Forelimb muscle (tissue), 1 donor: ENCODE results near the gene EIPR1. TPM values are rescaled to one million over a fixed set of nuclear protein-coding genes. Genes with fewer than 3 reads are reported as not detected.
"Not testable (repeated sequence)": the region's sequence is repeated elsewhere in the genome, so short reads cannot be mapped to it uniquely, and the experiment has no call there.

ENCODE experiments used
- DNase-seq: peaks from one replicate; pipeline ENCODE4 v3.0.0-alpha.2; 2013; ENCODE audit warnings: low read depth
- polyA plus RNA-seq: library from polyadenylated mRNA; unstranded; fragments of 120-200 nt; gene quantifications from one replicate; pipeline ENCODE4 v1.2.1, GENCODE V29; 2013; ENCODE audit not compliant: insufficient read length

Gene EIPR1
- polyA plus RNA-seq, 1 donor: 18.9 TPM

DNA sequence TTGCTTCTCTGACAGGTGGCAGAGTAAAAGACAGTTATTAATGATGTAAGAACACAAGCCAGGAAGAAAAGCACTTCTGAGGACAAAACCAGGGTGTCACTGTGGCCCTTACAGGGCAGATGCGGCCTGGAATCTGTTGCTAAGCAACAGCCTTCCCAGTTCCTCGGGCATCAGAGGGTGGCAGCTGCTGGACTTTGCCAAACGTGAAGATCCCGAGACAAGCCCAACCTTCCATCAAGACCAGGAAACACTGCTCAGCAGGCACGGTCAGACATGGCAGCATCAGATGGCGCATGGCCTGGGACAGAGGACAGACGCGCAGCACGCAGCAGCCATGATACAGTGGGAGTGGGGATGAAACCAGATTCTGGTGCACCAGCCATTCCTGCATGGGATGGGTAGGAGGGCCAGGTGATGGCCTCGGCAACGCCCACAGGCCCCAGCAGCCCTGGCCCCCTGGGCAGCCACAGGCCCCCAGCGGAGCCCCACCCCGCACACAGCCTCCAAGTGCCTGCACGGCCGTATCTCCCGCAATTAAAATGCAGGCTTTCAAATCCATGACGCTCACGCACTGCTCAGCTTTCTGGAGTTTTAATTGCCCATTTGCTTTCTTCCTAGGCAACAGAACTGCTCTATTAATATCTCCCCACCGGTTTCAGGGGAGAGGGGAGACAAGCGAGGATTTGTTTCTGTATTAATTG is 89.0 kb downstream of the EIPR1 start:
- DNase-seq: no peak

DNA sequence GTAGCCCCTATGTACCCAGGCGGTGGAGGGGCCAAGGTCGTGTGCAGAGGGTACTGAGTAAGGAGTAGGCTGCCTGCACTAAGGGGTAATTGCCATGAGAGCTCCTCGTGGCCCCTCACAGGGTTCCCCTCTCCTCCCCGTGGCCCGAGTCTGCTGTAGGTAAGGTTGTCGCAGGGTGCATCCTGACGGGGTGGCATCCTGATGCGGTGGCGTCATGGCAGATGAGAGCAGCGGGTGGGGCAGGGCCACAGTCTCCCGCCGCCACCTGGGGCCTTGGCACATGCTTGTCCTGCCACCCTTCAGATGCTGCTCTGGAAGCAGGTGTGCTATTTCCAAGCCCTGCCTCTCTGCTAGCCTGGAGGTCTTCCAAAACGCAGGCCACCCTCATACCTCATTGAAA is 89.7 kb downstream of the EIPR1 start:
- no peak for DNase-seq

DNA sequence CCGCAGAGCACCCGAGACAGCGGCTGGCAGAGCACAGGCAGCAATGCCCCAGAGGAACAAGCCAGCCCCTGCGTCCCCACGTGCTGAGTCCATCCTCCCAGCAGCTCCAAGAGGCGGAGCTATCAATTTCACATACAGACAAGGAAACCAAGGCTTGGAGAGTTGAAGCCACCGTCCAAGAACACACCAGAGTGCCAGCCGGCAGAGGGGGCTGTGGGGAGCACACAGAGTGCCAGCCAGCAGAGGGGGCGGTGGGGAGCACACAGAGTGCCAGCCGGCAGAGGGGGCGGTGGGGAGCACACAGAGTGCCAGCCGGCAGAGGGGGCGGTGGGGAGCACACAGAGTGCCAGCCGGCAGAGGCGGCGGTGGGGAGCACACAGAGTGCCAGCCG is 91.0 kb downstream of the EIPR1 start:
- not testable (repeated sequence) for DNase-seq

DNA sequence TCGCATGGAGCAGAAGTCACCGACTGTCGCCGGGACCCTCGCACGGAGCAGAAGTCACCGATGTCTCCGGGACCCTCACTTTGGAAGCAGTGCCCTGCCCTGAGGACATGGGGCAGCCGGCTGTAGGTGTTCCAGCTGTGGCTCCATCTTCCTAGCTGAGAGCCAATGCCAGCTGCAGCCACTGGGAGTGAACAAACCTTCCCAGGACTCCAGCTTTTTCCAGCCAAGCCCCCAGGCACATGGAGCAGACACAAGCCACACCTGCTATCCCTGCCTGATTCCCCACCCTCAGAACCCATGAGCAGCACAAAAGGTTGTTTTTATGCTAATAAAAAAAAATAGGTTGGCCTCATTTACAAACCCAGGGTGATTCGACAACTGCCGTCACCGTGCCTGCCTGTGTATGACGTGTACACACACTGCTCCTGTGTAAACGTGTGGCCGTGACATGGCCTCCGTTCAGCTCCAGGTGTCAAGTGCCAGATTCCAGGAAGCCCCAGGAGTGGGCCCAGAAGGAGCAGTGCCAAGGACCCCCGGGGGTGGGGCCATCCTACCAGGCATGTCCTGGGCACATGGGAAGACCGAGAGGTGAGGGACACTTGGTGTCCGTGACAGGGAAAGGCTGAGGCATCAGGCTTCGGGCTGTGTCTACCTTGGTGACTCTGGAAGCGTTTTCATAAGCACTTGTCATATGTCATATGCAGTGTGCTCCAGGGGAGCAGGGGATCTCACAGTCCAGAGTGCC is 91.5 kb downstream of the EIPR1 start:
- DNase-seq: no peak

DNA sequence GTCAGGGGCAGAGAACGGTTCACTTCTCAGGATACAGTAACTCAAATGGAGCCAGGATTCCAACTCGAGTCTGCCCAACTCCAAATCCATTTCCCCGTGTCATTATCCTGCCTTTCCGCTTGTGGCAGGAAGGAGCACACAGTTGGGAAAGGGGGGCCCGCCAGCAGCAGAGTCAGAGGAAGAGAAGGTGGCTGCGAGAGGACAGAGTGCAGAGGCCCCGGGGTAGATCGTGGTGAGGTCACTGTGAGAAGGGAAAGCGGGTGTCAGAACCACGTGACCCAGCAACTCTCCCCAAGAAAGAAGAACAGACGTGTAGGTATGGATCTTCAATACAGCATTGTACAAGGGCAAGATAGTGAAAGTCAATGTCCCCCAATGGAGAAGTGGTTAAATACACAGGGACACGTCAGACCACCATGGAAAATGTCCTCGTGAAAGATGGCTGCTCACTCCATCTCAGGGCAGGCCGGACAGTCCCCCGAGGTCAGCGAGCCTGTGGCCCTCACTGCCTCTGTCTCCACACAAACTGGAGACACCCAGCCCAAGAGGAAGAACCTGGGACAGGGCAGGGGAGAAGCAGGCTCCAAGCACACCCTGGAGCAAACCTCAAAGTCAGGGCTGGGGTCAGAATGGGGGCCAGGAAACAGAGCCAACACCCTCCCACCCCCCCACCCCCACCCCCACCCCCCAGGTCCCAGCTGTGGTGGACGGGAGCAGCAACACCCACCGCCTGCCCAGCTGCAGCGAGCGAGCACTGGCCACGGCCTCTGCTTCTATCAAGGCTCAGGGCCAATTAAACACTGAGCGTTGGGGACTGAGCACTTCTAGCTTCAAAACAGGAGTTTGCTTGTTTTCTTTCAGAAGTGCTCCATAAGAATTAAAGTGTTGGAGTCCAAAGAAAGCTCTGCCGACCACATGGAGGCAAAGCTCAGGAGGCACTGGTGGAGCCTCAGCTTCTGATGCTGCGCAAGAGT is 92.7 kb downstream of the EIPR1 start:
- no peak for DNase-seq

DNA sequence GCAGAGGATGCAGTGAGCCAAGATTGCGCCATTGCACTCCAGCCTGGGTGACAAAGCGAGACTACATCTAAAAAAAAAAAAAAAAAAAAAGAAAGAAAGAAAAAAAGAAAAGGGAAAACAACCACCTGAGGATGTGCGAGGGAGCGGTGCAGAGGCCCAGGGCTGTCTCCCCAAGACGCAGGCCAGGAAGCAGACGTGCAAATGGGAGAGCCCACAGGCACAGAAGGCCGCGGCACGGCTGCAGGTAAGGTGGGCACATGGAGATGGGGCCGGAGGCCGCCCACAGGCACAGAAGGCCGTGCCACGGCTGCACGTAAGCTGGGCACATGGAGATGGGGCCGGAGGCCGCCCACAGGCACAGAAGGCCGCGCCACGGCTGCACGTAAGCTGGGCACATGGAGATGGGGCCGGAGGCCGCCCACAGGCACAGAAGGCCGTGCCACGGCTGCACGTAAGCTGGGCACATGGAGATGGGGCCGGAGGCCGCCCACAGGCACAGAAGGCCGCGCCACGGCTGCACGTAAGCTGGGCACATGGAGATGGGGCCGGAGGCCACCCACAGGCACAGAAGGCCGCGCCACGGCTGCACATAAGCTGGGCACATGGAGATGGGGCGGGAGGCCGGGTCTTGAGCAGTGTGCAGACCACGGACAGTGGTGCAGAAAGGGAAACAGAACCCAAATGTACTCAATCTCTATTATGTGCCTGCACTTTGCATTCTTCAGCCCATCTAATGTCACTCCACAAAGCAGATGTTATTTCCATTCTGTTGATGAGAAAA is 93.6 kb downstream of the EIPR1 start:
- DNase-seq: not testable (repeated sequence)

DNA sequence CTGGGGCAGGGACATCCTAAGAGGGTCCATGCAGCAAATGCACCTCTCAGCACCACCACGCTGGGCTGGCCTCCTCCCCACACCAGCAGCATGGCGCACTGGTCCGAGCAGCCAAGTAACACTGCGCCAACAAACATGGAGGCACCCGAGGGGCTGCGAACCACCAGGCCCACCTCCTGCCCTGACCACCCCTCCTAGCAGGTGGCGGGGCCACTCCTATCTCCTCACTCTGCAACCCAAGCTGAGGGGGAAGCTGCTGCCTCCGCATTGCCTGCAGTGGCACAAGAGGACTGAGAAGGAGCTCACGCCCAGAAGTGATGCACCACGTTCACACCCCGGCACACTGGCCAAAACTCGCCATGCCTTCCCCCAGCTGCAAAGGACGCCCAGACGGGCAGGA is 94.4 kb downstream of the EIPR1 start:
- DNase-seq: no peak

DNA sequence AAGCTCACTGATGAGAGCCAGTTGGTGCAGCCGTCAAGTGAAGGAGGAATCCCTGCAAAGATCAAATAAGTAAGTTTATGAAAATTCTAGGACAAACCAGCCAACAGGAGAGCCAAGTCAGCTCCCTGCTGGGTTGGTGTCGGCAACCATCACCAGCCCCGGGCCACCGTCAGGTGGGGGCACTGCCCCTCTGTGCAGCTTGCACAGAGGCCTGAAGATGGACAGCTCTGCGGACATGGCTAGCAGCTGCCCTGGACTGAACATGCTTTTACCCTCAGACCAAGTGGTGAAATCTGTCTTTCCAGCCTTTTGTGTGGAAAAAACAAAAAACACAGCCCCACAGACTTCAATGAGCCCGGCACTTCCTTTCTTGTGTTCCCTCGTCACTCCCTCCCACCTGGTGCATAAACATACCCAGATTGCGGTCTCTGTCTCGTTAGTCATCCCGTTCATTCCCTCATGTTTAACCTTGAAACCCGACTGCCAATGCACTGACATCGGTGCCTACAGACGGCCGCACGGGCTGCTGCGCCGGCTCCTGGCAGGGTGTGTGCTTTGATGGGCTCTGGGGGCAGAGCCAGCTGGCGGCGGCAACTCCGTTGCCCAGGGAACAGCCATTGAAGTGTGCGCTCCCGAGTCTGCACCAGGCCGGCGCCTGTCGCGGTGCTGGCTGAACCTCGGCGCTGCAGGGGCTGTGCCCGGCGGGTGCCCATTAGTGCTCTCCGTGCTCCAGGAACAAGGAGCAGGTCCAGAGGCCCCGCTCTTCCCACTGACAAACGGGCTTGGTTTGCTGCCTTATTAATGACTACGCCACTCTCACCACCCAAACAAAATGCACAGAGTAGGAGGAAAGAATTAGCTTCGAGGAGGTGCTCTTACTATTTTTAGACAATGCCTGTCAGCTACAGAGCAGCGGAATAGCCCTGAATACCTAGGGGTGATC is 95.3 kb downstream of the EIPR1 start:
- DNase-seq: no peak

DNA sequence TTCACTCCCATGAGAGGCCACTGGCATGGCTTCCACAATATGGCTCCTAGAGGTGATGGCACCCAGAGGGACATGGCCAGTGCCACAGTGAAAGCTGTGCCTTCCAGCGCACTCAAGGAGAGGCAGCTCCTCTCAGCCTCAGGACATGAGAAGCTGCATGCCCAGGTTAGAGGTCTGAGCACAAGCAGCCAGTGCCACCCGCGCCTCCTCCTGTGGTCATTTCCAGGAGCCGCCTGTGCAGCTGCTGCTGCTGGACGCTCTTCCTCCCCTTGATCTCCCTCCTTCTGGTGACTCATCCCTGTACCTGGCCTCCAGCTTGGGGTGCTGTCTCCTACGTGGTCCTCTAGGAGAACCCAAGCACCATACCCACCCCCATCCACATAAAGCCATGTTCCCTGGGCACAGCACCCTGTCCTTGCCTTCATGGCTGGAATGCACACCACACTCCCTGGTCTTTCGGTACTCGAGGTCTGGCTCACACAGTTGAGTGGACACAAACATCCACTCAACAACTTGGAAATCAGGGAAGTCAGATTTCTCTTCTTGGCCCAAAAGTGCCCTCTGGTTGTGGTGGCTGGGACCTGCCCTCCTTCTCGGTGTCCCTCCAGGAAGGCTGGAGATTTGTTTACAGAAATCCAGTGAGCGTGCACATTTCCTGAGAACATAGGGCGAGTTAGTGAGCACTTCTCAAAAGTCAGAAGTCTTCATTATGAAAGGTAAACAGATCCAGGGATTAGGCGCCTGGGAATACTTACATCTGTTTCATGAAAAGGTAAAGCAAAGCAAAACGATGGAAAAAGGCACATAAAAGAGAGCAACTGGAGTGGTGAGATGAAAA is 96.7 kb downstream of the EIPR1 start:
- no peak for DNase-seq

DNA sequence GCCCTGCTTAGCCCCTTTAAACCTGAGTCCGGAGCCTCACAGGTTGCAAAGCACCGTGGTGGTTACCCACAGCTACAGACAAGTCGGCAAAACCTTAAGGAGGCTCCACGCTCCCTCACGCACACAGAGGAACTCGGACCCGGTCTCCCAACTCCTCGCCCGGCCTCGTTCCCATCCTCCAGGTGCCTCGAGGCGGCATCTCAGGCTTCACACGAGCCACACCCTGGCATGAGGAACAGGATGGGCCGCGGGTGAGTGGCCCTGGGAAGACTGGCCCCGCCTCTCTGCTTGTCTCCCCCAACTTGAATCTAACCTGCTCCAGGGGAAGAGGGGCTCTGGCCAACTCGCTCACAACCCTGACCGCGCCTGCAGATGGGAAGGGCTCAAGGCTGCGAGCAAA is 97.4 kb downstream of the EIPR1 start:
- DNase-seq: no peak

DNA sequence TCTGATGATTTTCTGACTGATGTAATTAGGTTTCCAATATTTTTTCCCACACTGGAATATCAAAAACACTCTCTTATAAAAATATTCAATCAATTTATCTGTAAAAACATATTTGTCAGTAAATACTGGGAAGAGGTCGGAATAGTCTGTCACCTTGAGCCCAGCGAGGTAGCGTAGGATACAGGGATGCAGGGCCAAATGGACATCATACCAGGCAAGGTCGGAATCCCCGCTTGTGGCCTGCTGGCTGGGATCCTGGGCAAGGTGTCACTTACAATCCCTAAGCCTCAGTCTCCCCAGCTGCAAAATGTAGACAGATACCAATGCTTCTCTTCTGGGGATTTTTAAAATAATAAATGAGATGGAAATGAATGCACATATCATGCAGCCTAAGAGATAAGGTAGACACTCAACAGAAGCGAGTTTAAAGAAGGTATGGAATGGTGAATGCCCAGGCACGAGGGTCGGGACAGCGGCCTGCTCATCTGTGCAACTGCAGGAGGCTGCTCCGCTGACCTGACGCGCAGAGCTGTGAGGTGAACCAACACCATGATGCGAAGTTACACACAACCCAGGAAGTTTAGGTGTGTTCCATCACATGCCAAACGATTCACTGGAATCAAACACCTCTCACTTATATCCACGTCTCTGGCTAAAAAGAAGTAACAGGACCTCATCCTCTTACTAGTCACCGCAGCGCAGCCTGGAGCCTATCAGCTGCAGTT is 98.2 kb downstream of the EIPR1 start:
- DNase-seq: no peak

DNA sequence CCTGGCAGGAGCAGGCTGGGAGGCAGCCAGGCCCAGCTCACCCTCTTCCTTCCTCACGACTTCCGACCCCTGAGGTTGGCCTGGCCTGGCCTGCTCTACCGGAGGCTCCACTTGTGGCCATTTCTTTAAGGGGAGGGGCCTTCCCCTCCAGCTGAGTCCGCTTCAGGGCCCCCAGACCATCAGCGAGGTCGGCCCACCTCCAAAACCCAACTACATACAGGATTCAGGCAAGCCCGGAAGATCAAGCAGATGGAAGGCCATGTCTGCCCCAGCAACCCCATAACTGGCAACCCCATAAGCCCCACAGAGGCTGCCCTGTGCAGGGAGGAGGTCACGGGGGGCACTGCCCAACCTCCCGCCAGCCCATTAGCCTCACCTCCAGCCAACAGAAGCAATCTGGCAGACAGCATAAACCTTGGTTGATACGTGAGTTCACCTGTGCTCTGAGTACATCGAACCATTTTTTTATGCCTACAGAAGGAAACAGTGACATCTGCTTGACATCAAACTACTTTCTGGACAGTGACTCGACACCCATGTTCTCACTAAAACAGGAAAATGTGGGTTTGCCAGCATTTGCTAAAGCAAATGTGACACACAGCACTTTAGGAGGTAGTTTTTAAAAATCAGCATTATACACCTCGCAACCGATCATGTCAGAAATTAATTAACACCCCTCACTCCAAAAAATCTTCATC is 98.9 kb downstream of the EIPR1 start:
- DNase-seq: no peak

DNA sequence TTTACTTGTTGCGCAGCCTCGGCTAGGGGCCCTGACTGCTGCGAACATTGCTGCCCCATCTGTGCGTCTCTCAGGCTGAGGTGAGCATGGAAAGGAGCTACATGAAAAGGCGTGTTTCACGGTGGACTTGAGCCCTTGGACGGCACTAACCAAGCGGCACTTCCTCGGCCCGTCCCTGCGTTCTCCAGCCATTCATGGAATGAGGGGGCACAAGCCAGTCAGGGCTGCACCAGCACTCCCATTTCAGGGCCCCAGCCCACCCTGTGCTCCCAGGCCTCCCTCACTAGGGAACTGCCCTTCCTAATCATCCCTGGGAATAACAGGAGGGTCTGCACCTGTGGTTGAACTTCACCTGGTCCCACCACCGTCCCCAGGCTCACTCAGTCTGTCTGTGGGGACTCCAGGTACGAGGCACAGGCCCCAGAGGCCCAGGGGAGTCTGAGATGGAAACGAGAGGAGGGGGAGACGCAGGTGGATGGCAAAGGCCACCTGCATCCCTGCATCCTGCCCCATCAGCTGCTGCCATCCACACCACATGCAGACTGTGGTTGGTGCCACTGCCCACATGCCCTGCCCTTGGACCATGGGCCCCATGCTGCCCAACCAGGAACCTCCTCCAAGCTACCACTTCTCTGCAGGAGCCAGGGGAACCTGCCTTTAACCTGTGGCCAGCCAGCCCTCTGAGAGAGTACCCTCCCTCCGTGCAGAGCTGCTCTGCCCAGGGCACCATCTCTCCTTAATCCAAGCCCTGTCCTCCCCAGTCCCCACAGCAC is 99.7 kb downstream of the EIPR1 start:
- no peak for DNase-seq

DNA sequence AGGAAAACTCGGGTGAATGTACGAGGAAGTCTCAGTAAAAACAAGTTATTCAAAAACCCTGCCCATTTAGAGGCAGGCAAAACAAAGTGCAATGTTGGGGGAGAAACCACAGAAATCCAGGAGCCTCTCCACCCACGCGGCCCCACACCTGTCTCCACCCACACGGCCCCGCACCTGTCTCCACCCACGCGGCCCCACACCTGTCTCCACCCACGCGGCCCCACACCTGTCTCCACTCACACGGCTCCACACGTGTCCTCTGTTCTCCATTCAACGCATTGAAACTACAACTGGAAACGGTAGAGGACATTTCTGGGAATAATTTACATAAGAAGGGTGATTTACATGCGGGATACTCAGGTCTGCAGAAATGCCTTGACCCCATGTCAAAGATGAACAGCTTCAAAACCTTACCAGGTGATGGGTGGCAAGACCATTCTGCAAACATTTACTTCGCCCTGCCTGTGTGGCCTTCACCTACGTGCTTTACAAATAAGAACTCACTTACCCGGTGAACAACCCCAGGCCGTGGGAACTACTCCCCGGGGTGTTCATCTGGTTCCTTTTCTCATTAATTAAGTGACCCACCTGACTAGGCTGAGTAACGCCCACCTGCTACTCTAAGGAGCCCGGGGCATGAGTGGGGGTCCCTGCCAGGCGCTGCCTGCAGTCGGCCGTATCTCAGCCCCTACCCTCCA is 100.4 kb downstream of the EIPR1 start:
- DNase-seq: no peak

DNA sequence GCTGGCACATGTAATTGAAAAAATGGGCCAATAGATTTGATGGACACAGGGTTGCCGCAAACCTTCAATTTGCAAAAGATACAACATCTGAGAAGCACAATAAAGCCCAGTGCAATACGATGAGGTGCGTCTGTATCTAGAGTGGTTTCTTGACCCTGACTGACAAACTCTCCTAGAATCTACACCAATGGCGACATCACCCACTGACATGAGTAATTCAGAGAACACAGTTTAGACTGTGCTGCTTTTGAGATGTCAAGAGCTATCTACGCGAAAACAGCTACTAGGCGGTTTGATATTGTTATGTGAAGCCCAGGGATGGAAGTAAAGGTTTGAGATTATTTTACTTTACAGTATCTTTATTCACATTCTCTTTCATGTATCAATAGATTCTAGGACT is 104.9 kb downstream of the EIPR1 start:
- DNase-seq: no peak

DNA sequence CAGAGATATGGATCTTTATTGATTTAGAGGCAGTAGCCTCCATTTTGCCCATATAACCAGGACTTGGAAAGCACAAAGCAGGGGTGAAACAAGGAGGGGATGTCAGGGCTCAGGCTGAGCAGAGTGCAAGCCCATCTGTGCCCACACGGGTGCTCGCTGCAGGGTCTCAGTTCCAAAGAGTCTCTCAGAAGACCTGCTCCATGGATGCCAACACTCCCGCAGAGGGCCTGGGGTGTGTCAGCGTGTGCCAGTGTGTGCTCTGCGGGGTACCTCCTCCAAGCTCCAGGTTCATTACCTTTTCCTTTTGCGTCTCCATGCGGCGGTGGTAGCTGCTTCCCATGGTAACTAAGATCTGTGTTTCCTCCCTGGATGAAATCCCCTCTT is 107.5 kb downstream of the EIPR1 start:
- DNase-seq: no peak
